GM19468 (cell line): ENCODE results near the gene TSPY9.
"Not testable (repeated sequence)": the region's sequence is repeated elsewhere in the genome, so short reads cannot be mapped to it uniquely, and the experiment has no call there.

Source experiments
- ATAC-seq: cut with Tn5 transposase; IDR thresholded peaks from one replicate; pipeline ENCODE4 v1.9.1; 2021; ENCODE audit warnings: mild to moderate bottlenecking, moderate library complexity, moderate number of reproducible peaks; ENCODE audit not compliant: unreplicated experiment; ENCODE audit errors: extremely low read depth

TSPY9 gene

GRCh38 chrY:9486967-9487366, at the start of gene TSPY9:
Gene TSPY9 (plus strand): TSS chrY:9487267. CDS start chrY:9487313, 46 bp downstream.
- not testable (repeated sequence) for ATAC-seq

GRCh38 chrY:9466655-9467054, 20.4 kb upstream of the TSPY9 start, which contains the start of gene TSPY1:
Gene TSPY1 (plus strand): TSS chrY:9466955. CDS start chrY:9467001, 46 bp downstream.
- not testable (repeated sequence) for ATAC-seq

- not testable (repeated sequence) for ATAC-seq
These were observed 17.3 kb downstream of the TSPY9 start for GRCh38 chrY:9504396-9504795.

- not testable (repeated sequence) for ATAC-seq
These were observed 29.2 kb downstream of the TSPY9 start for GRCh38 chrY:9516287-9516686.

GRCh38 chrY:9527580-9527979, 40.5 kb downstream of the TSPY9 start, which contains the start of gene TSPY10:
Gene TSPY10 (plus strand): TSS chrY:9527880. CDS start chrY:9527926, 46 bp downstream.
- ATAC-seq: not testable (repeated sequence)
